H1 (cell line): ENCODE results near the gene GID4. TPM values are rescaled to one million over a fixed set of nuclear protein-coding genes. Genes with fewer than 3 reads are reported as not detected.

ENCODE experiments used
- CTCF ChIA-PET: fragments of 300-600 bp; sonication (Branson Sonifier 250); formaldehyde crosslinking; loops from one replicate; lab custom pipeline; 2021; ENCODE audit not compliant: partially characterized antibody; lab: Charles Lee
- POLR2A ChIA-PET: fragments of 300-600 bp; sonication (Branson Sonifier 250); formaldehyde crosslinking; loops from one replicate; lab custom pipeline; 2021; ENCODE audit warnings: inconsistent platforms; ENCODE audit not compliant: partially characterized antibody; lab: Charles Lee
- DNase-seq, 2 experiments: peaks; one replicate each; pipeline versions ENCODE4 v3.0.0 to v3.0.0-alpha.2; 2010 to 2022; ENCODE audit warnings: low spot score in 2 of 2, low read depth in 1 of 2, mixed read lengths in 1 of 2
- FAIRE-seq: peaks from 2 replicates; lab custom pipeline; 2011; peaks lifted over from hg19 to GRCh38; lab: Jason Lieb, UNC
- H2AFZ ChIP-seq: 2 replicates; pipeline ENCODE4 v1.8.1; 2012; ENCODE audit warnings: low read length, inconsistent platforms
- H2AK5ac ChIP-seq: 2 replicates; pipeline ENCODE4 v1.6.1; 2013; ENCODE audit warnings: low read depth, low read length
- H2BK120ac ChIP-seq: replicated peaks from 2 replicates; pipeline ENCODE3; 2013; ENCODE audit warnings: low read depth, low read length, inconsistent platforms
- H2BK12ac ChIP-seq: 2 replicates; pipeline ENCODE4 v1.6.1; 2013; ENCODE audit warnings: low read depth, low read length
- H2BK15ac ChIP-seq: 2 replicates; pipeline ENCODE4 v1.6.1; 2013; ENCODE audit warnings: low read length
- H2BK20ac ChIP-seq: 2 replicates; pipeline ENCODE4 v1.6.1; 2013; ENCODE audit warnings: low read length
- H2BK5ac ChIP-seq: 2 replicates; pipeline ENCODE4 v1.6.1; 2013; ENCODE audit warnings: low read depth, low read length
- H3K14ac ChIP-seq: 2 replicates; pipeline ENCODE4 v1.6.1; 2013; ENCODE audit warnings: inconsistent platforms; ENCODE audit not compliant: insufficient read length
- H3K18ac ChIP-seq: 2 replicates; pipeline ENCODE4 v1.6.1; 2013; ENCODE audit warnings: low read length; ENCODE audit errors: extremely low read depth
- H3K23ac ChIP-seq: 2 replicates; pipeline ENCODE4 v1.6.1; 2013; ENCODE audit warnings: inconsistent platforms; ENCODE audit not compliant: insufficient read length
- H3K23me2 ChIP-seq: 2 replicates; pipeline ENCODE4 v1.6.1; 2013; ENCODE audit warnings: low read depth, low read length
- H3K27ac ChIP-seq: 2 replicates; pipeline ENCODE4 v1.6.1; 2011; ENCODE audit warnings: low read depth, low read length, inconsistent platforms
- H3K27me3 ChIP-seq, 4 experiments: replicated peaks in 1 of 4; 1 replicate in 1 of 4; 2 replicates in 3 of 4; pipeline versions ENCODE4 v1.6.1 to v1.8.1; 2011 to 2013; ENCODE audit warnings: low read length in 3 of 4, mild to moderate bottlenecking in 3 of 4, inconsistent platforms in 2 of 4, mixed read lengths in 2 of 4, moderate library complexity in 1 of 4; ENCODE audit not compliant: control insufficient read depth in 3 of 4, insufficient read depth in 3 of 4; ENCODE audit errors: extremely low read depth in 1 of 4
- H3K36me3 ChIP-seq, 4 experiments: 2 replicates each; pipeline versions ENCODE4 v1.6.1 to v1.8.1; 2011 to 2013; ENCODE audit warnings: mild to moderate bottlenecking in 4 of 4, low read length in 3 of 4, moderate library complexity in 2 of 4, control low read depth in 1 of 4, inconsistent platforms in 1 of 4; ENCODE audit not compliant: insufficient read depth in 4 of 4, control insufficient read depth in 2 of 4
- H3K4ac ChIP-seq: replicated peaks from 2 replicates; pipeline ENCODE3; 2013; ENCODE audit warnings: low read length, low read depth, mixed read lengths, inconsistent platforms; ENCODE audit not compliant: insufficient read length
- H3K4me1 ChIP-seq, 4 experiments: replicated peaks in 1 of 4; 1 replicate in 1 of 4; 2 replicates in 3 of 4; pipeline versions ENCODE4 v1.6.1 to v1.8.1; 2011 to 2013; ENCODE audit warnings: low read length in 3 of 4, inconsistent platforms in 2 of 4, mixed read lengths in 1 of 4; ENCODE audit not compliant: insufficient read depth in 4 of 4, control insufficient read depth in 3 of 4
- H3K4me2 ChIP-seq, 2 experiments: 2 replicates each; pipeline versions ENCODE4 v1.6.1 to v1.8.1; 2011 to 2013; ENCODE audit warnings: low read depth in 2 of 2, low read length in 2 of 2, control low read depth in 1 of 2, inconsistent platforms in 1 of 2, mild to moderate bottlenecking in 1 of 2; ENCODE audit not compliant: insufficient read depth in 1 of 2
- H3K4me3 ChIP-seq, 4 experiments: fragments of 200-600, 300-600 bp in 1 of 4; sonication (generic), shearing (Covaris generic), sonication (Bioruptor Twin) in 1 of 4; 2 replicates each; pipeline versions ENCODE4 v1.5.1 to v1.8.1; 2011 to 2016; ENCODE audit warnings: low read length in 4 of 4, low read depth in 3 of 4, control low read depth in 2 of 4, inconsistent platforms in 2 of 4, mild to moderate bottlenecking in 2 of 4, mixed read lengths in 1 of 4, moderate library complexity in 1 of 4; ENCODE audit not compliant: insufficient read depth in 2 of 4; ENCODE audit errors: extremely low read depth in 1 of 4
- H3K56ac ChIP-seq: replicated peaks from 2 replicates; pipeline ENCODE3; 2013; ENCODE audit warnings: low read depth, mild to moderate bottlenecking, mixed read lengths, low read length, inconsistent platforms; ENCODE audit not compliant: insufficient read length
- H3K79me1 ChIP-seq: 2 replicates; pipeline ENCODE4 v1.6.1; 2013; ENCODE audit warnings: low read depth, low read length, control low read depth
- H3K79me2 ChIP-seq, 2 experiments: 2 replicates each; pipeline versions ENCODE4 v1.6.1 to v1.8.1; 2012 to 2013; ENCODE audit warnings: low read length in 2 of 2, mild to moderate bottlenecking in 2 of 2, inconsistent platforms in 1 of 2; ENCODE audit not compliant: insufficient read depth in 2 of 2, control insufficient read depth in 1 of 2
- H3K9ac ChIP-seq, 4 experiments: replicated peaks in 1 of 4; 1 replicate in 1 of 4; 2 replicates in 3 of 4; pipeline versions ENCODE4 v1.6.1 to v1.8.1; 2011 to 2013; ENCODE audit warnings: low read depth in 3 of 4, low read length in 3 of 4, control low read depth in 2 of 4, mild to moderate bottlenecking in 2 of 4, moderate library complexity in 2 of 4, inconsistent platforms in 1 of 4; ENCODE audit errors: extremely low read depth in 1 of 4
- H3K9me3 ChIP-seq, 2 experiments: 2 replicates each; pipeline versions ENCODE4 v1.6.1 to v1.8.1; 2012 to 2013; ENCODE audit warnings: mild to moderate bottlenecking in 2 of 2, moderate library complexity in 2 of 2, control low read depth in 1 of 2, inconsistent platforms in 1 of 2, low read depth in 1 of 2, low read length in 1 of 2, mixed read lengths in 1 of 2; ENCODE audit not compliant: insufficient read depth in 2 of 2
- H4K20me1 ChIP-seq, 2 experiments: replicated peaks in 1 of 2; 2 replicates each; pipeline versions ENCODE3 to v1.8.1; 2011 to 2013; ENCODE audit warnings: inconsistent platforms in 2 of 2, low read length in 2 of 2, mild to moderate bottlenecking in 1 of 2; ENCODE audit not compliant: insufficient read depth in 2 of 2, control insufficient read depth in 1 of 2
- H4K5ac ChIP-seq: 2 replicates; pipeline ENCODE4 v1.6.1; 2013; ENCODE audit warnings: low read length, low read depth, mixed read lengths, inconsistent platforms; ENCODE audit not compliant: insufficient read length
- H4K8ac ChIP-seq: 2 replicates; pipeline ENCODE4 v1.8.0; 2013; ENCODE audit warnings: mild to moderate bottlenecking, moderate library complexity, low read length, inconsistent platforms; ENCODE audit not compliant: insufficient read depth; ENCODE audit errors: extremely low read depth
- H4K91ac ChIP-seq: replicated peaks from 2 replicates; pipeline ENCODE3; 2013; ENCODE audit warnings: low read length, mixed read lengths, inconsistent platforms; ENCODE audit not compliant: insufficient read length
- ASH2L ChIP-seq: fragments of 200-600, 300-600 bp; sonication (generic); IDR thresholded peaks from one replicate; pipeline ENCODE4 v1.7.1; 2017; ENCODE audit warnings: low read length
- CBX5 ChIP-seq: fragments of 300-800, 300-1000 bp; sonication (generic); IDR thresholded peaks from 2 replicates; pipeline ENCODE4 v1.7.1; 2016; ENCODE audit warnings: antibody characterized with exemption, low read length, low read depth
- EZH2 ChIP-seq: fragments of 200-600 bp; sonication (generic); IDR thresholded peaks from 2 replicates; pipeline ENCODE4 v1.7.1; 2012; ENCODE audit warnings: low read depth, mild to moderate bottlenecking, moderate library complexity, low read length, inconsistent platforms; ENCODE audit not compliant: severe bottlenecking
- FOSL1 ChIP-seq: IDR thresholded peaks from 2 replicates; pipeline ENCODE4 v1.6.1; 2011; ENCODE audit warnings: mild to moderate bottlenecking, low read depth, low read length, moderate library complexity; ENCODE audit not compliant: insufficient read depth
- HDAC2 ChIP-seq, 2 experiments: fragments of 300-600 bp in 1 of 2; sonication (generic) in 1 of 2; IDR thresholded peaks; 2 replicates each; pipeline ENCODE4 v1.6.1; 2011 to 2012; ENCODE audit warnings: low read depth in 2 of 2, low read length in 2 of 2, mild to moderate bottlenecking in 2 of 2, moderate library complexity in 2 of 2, borderline replicate concordance in 1 of 2, inconsistent platforms in 1 of 2
- POLR2AphosphoS5 ChIP-seq: IDR thresholded peaks from 2 replicates; pipeline ENCODE4 v1.6.1; 2011; ENCODE audit warnings: low read depth, low read length
- SAP30 ChIP-seq: fragments of 300-600 bp; sonication (generic); IDR thresholded peaks from 2 replicates; pipeline ENCODE4 v1.7.1; 2012; ENCODE audit warnings: low read length, moderate library complexity, mild to moderate bottlenecking, inconsistent platforms; ENCODE audit not compliant: insufficient read depth, insufficient replicate concordance
- SIRT6 ChIP-seq: IDR thresholded peaks from one replicate; pipeline ENCODE4 v1.7.1; 2012; ENCODE audit warnings: low read length, inconsistent platforms
- SP4 ChIP-seq: IDR thresholded peaks from 2 replicates; pipeline ENCODE4 v1.6.1; 2012; ENCODE audit warnings: low read length, inconsistent platforms
- TAF7 ChIP-seq: optimal IDR thresholded peaks from 2 replicates; pipeline ENCODE3; 2011; ENCODE audit warnings: low read depth, mild to moderate bottlenecking, inconsistent platforms, low read length, moderate library complexity, borderline replicate concordance
- WGBS, 2 experiments: shearing (Covaris generic) in 1 of 2; methylation state at CpG; one replicate each; pipeline versions ENCODE4 v1.1.6 to v1.1.7; 2013 to 2015; ENCODE audit warnings: low lambda C conversion rate in 2 of 2, mixed read lengths in 2 of 2, inconsistent platforms in 1 of 2, low coverage in 1 of 2, missing lambda C conversion rate in 1 of 2; ENCODE audit not compliant: insufficient replicate concordance in 2 of 2, insufficient coverage in 1 of 2, insufficient read length in 1 of 2; ENCODE audit errors: extremely low coverage in 1 of 2, missing lambda C conversion rate in 1 of 2; 5-methylcytosine and 5-hydroxymethylcytosine counted together
- polyA plus RNA-seq, 7 experiments: library from polyadenylated mRNA; depleted of rRNA in 3 of 7; stranded (reverse) in 5 of 7; unstranded in 2 of 7; fragments of >200 nt in 5 of 7; fragments of 200-250 nt in 2 of 7; gene quantifications; 1 replicate in 5 of 7; 2 replicates in 1 of 7; 4 replicates in 1 of 7; pipeline versions ENCODE4 v1.2.1 to v1.2.3, GENCODE V29; 2011 to 2013; ENCODE audit warnings: missing spikeins in 2 of 7, mixed read lengths in 2 of 7
- total RNA-seq: library from RNA; stranded (reverse); fragmentation: NEBNext Ultra II Directional; extraction: Animal tissue kit (Norgen Biotek cat#: 25700); gene quantifications from 2 replicates; pipeline ENCODE4 v1.2.1, GENCODE V29; 2021
- TF ChIP-seq, protein P1 (sequence below): IDR thresholded peaks from 2 replicates; pipeline ENCODE4 v1.6.1; 2012; ENCODE audit warnings: inconsistent platforms
- TF ChIP-seq, protein P2 (sequence below): IDR thresholded peaks from 2 replicates; pipeline ENCODE4 v1.6.1; 2012; ENCODE audit warnings: low read length, inconsistent platforms

Gene GID4
- total and polyA plus RNA-seq, 2 of the 8 experiments (the other 6 are each of a cell fraction or from before 2014, with no cell fraction given) = 5.6 to 15.0 TPM

GRCh38 chr17:18042983-18043382, 3.8 kb downstream of the GID4 start:
- H3K18ac ChIP-seq = no peak overlapping the region
- no peak overlapping the region for H4K8ac ChIP-seq
- no peak overlapping the region for H3K4me2 ChIP-seq
- H4K91ac ChIP-seq = no peak overlapping the region
- H3K9ac ChIP-seq = no peak overlapping the region
- H2BK20ac ChIP-seq = no peak overlapping the region
- H2AFZ ChIP-seq = no peak overlapping the region
- no peaks in the 10 kb centered on the region; the same call in 1 of the 2 replicates for H3K79me1 ChIP-seq
- H3K27me3 ChIP-seq = peaks cover 0 to 6% (median 3%) of the 10 kb centered on the region in 4 experiments; a peak in 2 of 7 replicates
- no peak overlapping the region for H2BK12ac ChIP-seq
- no peak overlapping the region for H2BK5ac ChIP-seq
- H4K20me1 ChIP-seq = peaks cover 4 to 5% of the 10 kb centered on the region in 2 experiments
- FAIRE-seq = no peak
- WGBS, 2 experiments = 83% methylated on average over 8 of the region's 8 CpGs; no CpG with 5 or more reads in 1 of the 2 experiments
- no peak overlapping the region for H3K56ac ChIP-seq
- no peak overlapping the region for H3K4ac ChIP-seq
- no peak overlapping the region for H3K23ac ChIP-seq
- peaks cover 0 to 14% of the 10 kb centered on the region in 2 experiments; a peak in 1 of 4 replicates for H3K79me2 ChIP-seq
- CTCF ChIA-PET = interaction anchor here (0.7 to 0.8 kb wide), 2 partner anchors 50 to 651 kb away, joined by 3 read pairs; no protein-coding TSS in a partner anchor
- peaks cover 7% of the 10 kb centered on the region for H3K23me2 ChIP-seq
- H3K4me3 ChIP-seq = no peak overlapping the region
- no peak overlapping the region for H2AK5ac ChIP-seq
- no peaks in the 10 kb centered on the region for H3K9me3 ChIP-seq
- H2BK120ac ChIP-seq = no peak overlapping the region
- peaks cover 0 to 8% (median 4%) of the 10 kb centered on the region in 4 experiments; a peak in 2 of 8 replicates for H3K36me3 ChIP-seq
- H2BK15ac ChIP-seq = no peak overlapping the region
- no peak overlapping the region for H3K27ac ChIP-seq
- no peak overlapping the region for H4K5ac ChIP-seq
- no peak overlapping the region for H3K14ac ChIP-seq
- H3K4me1 ChIP-seq = peaks cover 0 to 4% (median 3%) of the 10 kb centered on the region in 4 experiments
- POLR2A ChIA-PET = no interaction called here
- no peak for DNase-seq
- TF ChIP-seq SAP30 = no peak
- no peak for TF ChIP-seq SIRT6
- TF ChIP-seq, protein P1, sequence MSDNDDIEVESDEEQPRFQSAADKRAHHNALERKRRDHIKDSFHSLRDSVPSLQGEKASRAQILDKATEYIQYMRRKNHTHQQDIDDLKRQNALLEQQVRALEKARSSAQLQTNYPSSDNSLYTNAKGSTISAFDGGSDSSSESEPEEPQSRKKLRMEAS = no peak
- no peak for TF ChIP-seq POLR2AphosphoS5
- no peak for TF ChIP-seq CBX5
- TF ChIP-seq, protein P2, sequence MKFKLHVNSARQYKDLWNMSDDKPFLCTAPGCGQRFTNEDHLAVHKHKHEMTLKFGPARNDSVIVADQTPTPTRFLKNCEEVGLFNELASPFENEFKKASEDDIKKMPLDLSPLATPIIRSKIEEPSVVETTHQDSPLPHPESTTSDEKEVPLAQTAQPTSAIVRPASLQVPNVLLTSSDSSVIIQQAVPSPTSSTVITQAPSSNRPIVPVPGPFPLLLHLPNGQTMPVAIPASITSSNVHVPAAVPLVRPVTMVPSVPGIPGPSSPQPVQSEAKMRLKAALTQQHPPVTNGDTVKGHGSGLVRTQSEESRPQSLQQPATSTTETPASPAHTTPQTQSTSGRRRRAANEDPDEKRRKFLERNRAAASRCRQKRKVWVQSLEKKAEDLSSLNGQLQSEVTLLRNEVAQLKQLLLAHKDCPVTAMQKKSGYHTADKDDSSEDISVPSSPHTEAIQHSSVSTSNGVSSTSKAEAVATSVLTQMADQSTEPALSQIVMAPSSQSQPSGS = no peak
- no peak for TF ChIP-seq EZH2
- no peak for TF ChIP-seq HDAC2 (IDR thresholded peaks at IDR 0.05; ENCODE audit: borderline replicate concordance in 1 of 2, low read depth in 2 of 2, low read length in 2 of 2)
- no peak for TF ChIP-seq ASH2L
- TF ChIP-seq SP4 = no peak
- TF ChIP-seq FOSL1 = no peak
- TF ChIP-seq TAF7 = no peak
